Endothelial cell of umbilical vein (primary cell): ENCODE data around the gene HIVEP1. TPM values are rescaled to one million over a fixed set of nuclear protein-coding genes. Genes with fewer than 3 reads are reported as not detected.
"Not testable (repeated sequence)": the region's sequence is repeated elsewhere in the genome, so short reads cannot be mapped to it uniquely, and the experiment has no call there.

Source experiments
- BruUV-seq: library from RNA; stranded (reverse); fragments of 400-500 nt; replicated peaks from 2 replicates; lab custom pipeline; 2021; lab: Mats Ljungman, UMichigan
- CTCF ChIA-PET: fragments of 300-600, 350-600 bp; sonication (Branson Sonifier 250); formaldehyde crosslinking; loops from one replicate; lab custom pipeline; 2021; ENCODE audit warnings: antibody characterized with exemption, inconsistent platforms; lab: Charles Lee
- POLR2A ChIA-PET: fragments of 300-600, 350-600 bp; sonication (Branson Sonifier 250); formaldehyde crosslinking; loops from one replicate; lab custom pipeline; 2021; ENCODE audit warnings: antibody characterized with exemption, inconsistent platforms; lab: Charles Lee
- DNase-seq: peaks from one replicate; pipeline ENCODE4 v3.0.0-alpha.2; 2011; ENCODE audit warnings: low read depth, low spot score
- FAIRE-seq: peaks from 2 replicates; lab custom pipeline; 2011; peaks lifted over from hg19 to GRCh38; lab: Jason Lieb, UNC
- H2AFZ ChIP-seq: 2 replicates; pipeline ENCODE4 v1.6.0; 2012; ENCODE audit warnings: low read depth, low read length, control low read depth, inconsistent platforms
- H3K27ac ChIP-seq: 2 replicates; pipeline ENCODE4 v1.5.1; 2011; ENCODE audit warnings: low read depth, mild to moderate bottlenecking, control low read depth, low read length, moderate library complexity; ENCODE audit not compliant: insufficient read depth
- H3K27me3 ChIP-seq, 2 experiments: 2 replicates each; pipeline versions ENCODE4 v1.6.0 to v1.6.1; 2011; ENCODE audit warnings: low read length in 2 of 2, mixed read lengths in 1 of 2; ENCODE audit not compliant: control insufficient read depth in 2 of 2, insufficient read depth in 2 of 2
- H3K36me3 ChIP-seq, 2 experiments: 2 replicates in 1 of 2; 3 replicates in 1 of 2; pipeline ENCODE4 v1.5.1; 2011; ENCODE audit warnings: low read length in 2 of 2, mild to moderate bottlenecking in 1 of 2, moderate library complexity in 1 of 2; ENCODE audit not compliant: control insufficient read depth in 2 of 2, insufficient read depth in 2 of 2; ENCODE audit errors: extremely low read depth in 1 of 2
- H3K4me1 ChIP-seq: 3 replicates; pipeline ENCODE4 v1.5.1; 2011; ENCODE audit warnings: mild to moderate bottlenecking, low read length; ENCODE audit not compliant: control insufficient read depth, insufficient read depth; ENCODE audit errors: extremely low read depth
- H3K4me2 ChIP-seq: 2 replicates; pipeline ENCODE4 v1.6.1; 2011; ENCODE audit warnings: low read length, control low read depth, mixed read lengths; ENCODE audit not compliant: insufficient read depth
- H3K4me3 ChIP-seq, 3 experiments: fragments of 200-600 bp in 1 of 3; sonication (generic), shearing (Covaris generic) in 1 of 3; replicated peaks in 1 of 3; 2 replicates each; pipeline ENCODE4 v1.5.1; 2011 to 2016; ENCODE audit warnings: control low read depth in 3 of 3, low read length in 3 of 3, mild to moderate bottlenecking in 2 of 3, inconsistent platforms in 1 of 3, low read depth in 1 of 3, moderate library complexity in 1 of 3; ENCODE audit not compliant: insufficient read depth in 1 of 3
- H3K79me2 ChIP-seq: 2 replicates; pipeline ENCODE4 v1.6.0; 2012; ENCODE audit warnings: low read length, inconsistent platforms; ENCODE audit not compliant: control insufficient read depth, insufficient read depth
- H3K9ac ChIP-seq: replicated peaks from 2 replicates; pipeline ENCODE3; 2011; ENCODE audit warnings: low read length, control low read depth; ENCODE audit not compliant: insufficient read depth; ENCODE audit errors: extremely low read depth
- H3K9me1 ChIP-seq: replicated peaks from 3 replicates; pipeline ENCODE4 v1.6.0; 2011; ENCODE audit warnings: mild to moderate bottlenecking, low read length; ENCODE audit not compliant: control insufficient read depth, insufficient read depth; ENCODE audit errors: extremely low read depth
- H3K9me3 ChIP-seq: replicated peaks from 2 replicates; pipeline ENCODE4 v1.5.1; 2012; ENCODE audit warnings: low read length, inconsistent platforms; ENCODE audit not compliant: control insufficient read depth, insufficient read depth
- H4K20me1 ChIP-seq: replicated peaks from 2 replicates; pipeline ENCODE3; 2011; ENCODE audit warnings: mild to moderate bottlenecking, low read length; ENCODE audit not compliant: control insufficient read depth, insufficient read depth; ENCODE audit errors: extremely low read depth
- EZH2 ChIP-seq: IDR thresholded peaks from 2 replicates; pipeline ENCODE4 v1.6.1; 2012; ENCODE audit warnings: borderline replicate concordance, low read depth, mild to moderate bottlenecking, moderate library complexity, low read length, inconsistent platforms; ENCODE audit not compliant: severe bottlenecking
- FOS ChIP-seq: IDR thresholded peaks from 2 replicates; pipeline ENCODE4 v1.6.1; 2011; ENCODE audit warnings: mild to moderate bottlenecking, low read length, moderate library complexity, borderline replicate concordance; ENCODE audit not compliant: insufficient read depth
- GATA2 ChIP-seq: IDR thresholded peaks from 2 replicates; pipeline ENCODE4 v1.7.0; 2011; ENCODE audit warnings: low read depth, mild to moderate bottlenecking, moderate library complexity, mixed read lengths, low read length; ENCODE audit not compliant: insufficient read length, insufficient read depth
- JUN ChIP-seq: IDR thresholded peaks from 2 replicates; pipeline ENCODE4 v1.6.1; 2011; ENCODE audit warnings: borderline replicate concordance, low read depth; ENCODE audit not compliant: insufficient read length, insufficient read depth
- MYC ChIP-seq: IDR thresholded peaks from one replicate; pipeline ENCODE4 v1.6.1; 2011; ENCODE audit warnings: mild to moderate bottlenecking, low read depth, low read length
- POLR2A ChIP-seq: IDR thresholded peaks from 2 replicates; pipeline ENCODE4 v1.6.1; 2012; ENCODE audit warnings: low read depth, mild to moderate bottlenecking, control low read depth, low read length
- POLR2AphosphoS5 ChIP-seq: IDR thresholded peaks from 2 replicates; pipeline ENCODE4 v1.6.1; 2012; ENCODE audit warnings: low read depth, mild to moderate bottlenecking, control low read depth, low read length, moderate library complexity; ENCODE audit not compliant: insufficient read depth
- dilution Hi-C: fragments of 300-500 bp; cut with MboI; formaldehyde crosslinking; loops from one replicate; pipeline ENCODE4 v1.15.0; 2019; ENCODE audit warnings: low sequenced_read_pairs; ENCODE audit not compliant: extremely low pct_ligation_motif_present
- intact Hi-C: fragments of 100-400 bp; cut with micrococcal nuclease; formaldehyde crosslinking; loops from one replicate; pipeline ENCODE4 v1.10.0; 2022
- polyA plus RNA-seq, 4 experiments: library from polyadenylated mRNA; depleted of rRNA in 3 of 4; stranded (reverse) in 3 of 4; unstranded in 1 of 4; fragments of >200 nt; gene quantifications; 2 replicates each; pipeline versions ENCODE4 v1.2.1 to v1.2.3, GENCODE V29; 2011 to 2012; ENCODE audit warnings: missing spikeins in 1 of 4
- total RNA-seq: library from RNA; stranded (reverse); gene quantifications from 2 replicates; pipeline ENCODE4 v1.2.3, GENCODE V29; 2021
- TF ChIP-seq, protein P1 (sequence below), 2 donors: IDR thresholded peaks; 1 replicate in 1 of 2; 2 replicates in 1 of 2; pipeline ENCODE4 v1.5.1; 2011; ENCODE audit warnings: low read length in 2 of 2, mild to moderate bottlenecking in 2 of 2, moderate library complexity in 2 of 2, control low read depth in 1 of 2, inconsistent platforms in 1 of 2, low read depth in 1 of 2; ENCODE audit not compliant: insufficient read depth in 1 of 2; ENCODE audit errors: extremely low read depth in 1 of 2
- TF ChIP-seq, protein P2 (sequence below): IDR thresholded peaks from 2 replicates; pipeline ENCODE4 v1.6.1; 2011; ENCODE audit not compliant: insufficient read depth, insufficient read length

The HIVEP1 gene
- total and polyA plus RNA-seq, 2 donors (not counting 3 experiments of a cell fraction or from before 2014, with no cell fraction given), result 33.5 to 49.2 TPM

GRCh38 chr6:12152023-12152970 lies 140.2 kb downstream of the HIVEP1 start:
- dilution Hi-C loops (no loop called here), intact Hi-C loops (no loop called here)
- Histone ChIP-seq H3K9me1 (no peaks in the 10 kb centered on the region), H4K20me1 (no peaks in the 10 kb centered on the region), H3K27ac (no peak overlapping the region), H3K36me3 (peaks cover 0 to 9% of the 10 kb centered on the region in 2 experiments), H3K4me1 (peaks cover 22% of the 10 kb centered on the region), H3K27me3 (no peaks in the 10 kb centered on the region), H3K4me3 (no peak overlapping the region), H3K79me2 (no peaks in the 10 kb centered on the region), H3K9ac (no peak overlapping the region), H3K4me2 (no peak overlapping the region), H3K9me3 (no peaks in the 10 kb centered on the region), H2AFZ (no peak overlapping the region)
- no TSS peak for BruUV-seq
- ChIA-PET CTCF (interaction anchor here (1.0 to 1.5 kb wide), 2 partner anchors 11 to 82 kb away, joined by 3 to 5 read pairs; no protein-coding TSS in a partner anchor), POLR2A (no interaction called here)
- FAIRE-seq (no peak), DNase-seq (no peak)
- TF ChIP-seq, protein P1, sequence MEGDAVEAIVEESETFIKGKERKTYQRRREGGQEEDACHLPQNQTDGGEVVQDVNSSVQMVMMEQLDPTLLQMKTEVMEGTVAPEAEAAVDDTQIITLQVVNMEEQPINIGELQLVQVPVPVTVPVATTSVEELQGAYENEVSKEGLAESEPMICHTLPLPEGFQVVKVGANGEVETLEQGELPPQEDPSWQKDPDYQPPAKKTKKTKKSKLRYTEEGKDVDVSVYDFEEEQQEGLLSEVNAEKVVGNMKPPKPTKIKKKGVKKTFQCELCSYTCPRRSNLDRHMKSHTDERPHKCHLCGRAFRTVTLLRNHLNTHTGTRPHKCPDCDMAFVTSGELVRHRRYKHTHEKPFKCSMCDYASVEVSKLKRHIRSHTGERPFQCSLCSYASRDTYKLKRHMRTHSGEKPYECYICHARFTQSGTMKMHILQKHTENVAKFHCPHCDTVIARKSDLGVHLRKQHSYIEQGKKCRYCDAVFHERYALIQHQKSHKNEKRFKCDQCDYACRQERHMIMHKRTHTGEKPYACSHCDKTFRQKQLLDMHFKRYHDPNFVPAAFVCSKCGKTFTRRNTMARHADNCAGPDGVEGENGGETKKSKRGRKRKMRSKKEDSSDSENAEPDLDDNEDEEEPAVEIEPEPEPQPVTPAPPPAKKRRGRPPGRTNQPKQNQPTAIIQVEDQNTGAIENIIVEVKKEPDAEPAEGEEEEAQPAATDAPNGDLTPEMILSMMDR (IDR thresholded peaks at IDR 0.05; ENCODE audit: extremely low read depth in 1 of 2, insufficient read depth in 1 of 2, low read depth in 1 of 2, low read length in 2 of 2), result no peak
- TF ChIP-seq POLR2AphosphoS5 (no peak), JUN (no peak), EZH2 (no peak), FOS (no peak), MYC (no peak), GATA2 (no peak), POLR2A (no peak)
- TF ChIP-seq, protein P2, sequence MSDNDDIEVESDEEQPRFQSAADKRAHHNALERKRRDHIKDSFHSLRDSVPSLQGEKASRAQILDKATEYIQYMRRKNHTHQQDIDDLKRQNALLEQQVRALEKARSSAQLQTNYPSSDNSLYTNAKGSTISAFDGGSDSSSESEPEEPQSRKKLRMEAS, result no peak

DNA sequence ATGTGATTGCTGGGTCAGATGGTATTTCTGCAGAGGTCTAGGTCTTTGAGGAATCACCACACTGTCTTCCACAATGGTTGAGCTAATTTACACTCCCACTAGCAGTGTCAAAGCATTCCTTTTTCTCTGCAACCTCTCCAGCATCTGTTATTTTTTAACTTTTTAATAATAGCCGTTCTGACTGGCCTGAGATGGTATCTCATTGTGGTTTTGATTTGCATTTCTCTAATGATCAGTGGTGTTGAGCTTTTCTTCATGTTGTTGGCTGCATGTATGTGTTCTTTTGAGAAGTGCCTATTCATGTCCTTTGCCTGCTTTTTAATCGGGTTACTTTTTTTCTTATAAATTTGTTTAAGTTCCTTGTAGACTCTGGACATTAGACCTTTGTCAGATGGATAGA lies 143.7 kb downstream of the HIVEP1 start:
- dilution Hi-C loops, H4K20me1 ChIP-seq, H3K27me3 ChIP-seq, H2AFZ ChIP-seq, H3K36me3 ChIP-seq, CTCF ChIA-PET, H3K9me1 ChIP-seq, H3K4me2 ChIP-seq, DNase-seq, H3K79me2 ChIP-seq, H3K9me3 ChIP-seq, POLR2A ChIA-PET, H3K4me3 ChIP-seq, H3K9ac ChIP-seq, H3K27ac ChIP-seq, H3K4me1 ChIP-seq, intact Hi-C loops, FAIRE-seq, BruUV-seq: not testable (repeated sequence)
